Measurements from ENCODE around the gene CDKAL1.

DNA sequence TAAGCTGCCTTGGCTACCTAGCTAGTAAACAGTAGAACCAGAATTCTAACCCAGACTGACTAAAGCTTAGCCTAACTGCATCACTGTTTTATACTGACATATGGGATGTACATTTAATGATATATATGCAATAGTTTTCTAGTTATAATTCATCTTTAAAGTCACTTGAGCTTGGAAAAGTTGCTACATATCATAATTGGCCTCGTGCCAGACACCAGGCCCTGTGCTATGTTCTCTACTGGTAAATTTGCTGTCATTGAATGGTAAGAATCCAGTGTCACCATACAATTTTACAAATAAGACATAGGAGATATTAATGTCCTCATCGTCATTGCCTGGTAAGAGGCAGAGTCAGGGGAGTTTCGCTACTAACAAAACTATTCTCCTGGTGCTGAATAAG lies 396.8 kb downstream of the CDKAL1 start:
- TF ChIP-seq, protein P1, sequence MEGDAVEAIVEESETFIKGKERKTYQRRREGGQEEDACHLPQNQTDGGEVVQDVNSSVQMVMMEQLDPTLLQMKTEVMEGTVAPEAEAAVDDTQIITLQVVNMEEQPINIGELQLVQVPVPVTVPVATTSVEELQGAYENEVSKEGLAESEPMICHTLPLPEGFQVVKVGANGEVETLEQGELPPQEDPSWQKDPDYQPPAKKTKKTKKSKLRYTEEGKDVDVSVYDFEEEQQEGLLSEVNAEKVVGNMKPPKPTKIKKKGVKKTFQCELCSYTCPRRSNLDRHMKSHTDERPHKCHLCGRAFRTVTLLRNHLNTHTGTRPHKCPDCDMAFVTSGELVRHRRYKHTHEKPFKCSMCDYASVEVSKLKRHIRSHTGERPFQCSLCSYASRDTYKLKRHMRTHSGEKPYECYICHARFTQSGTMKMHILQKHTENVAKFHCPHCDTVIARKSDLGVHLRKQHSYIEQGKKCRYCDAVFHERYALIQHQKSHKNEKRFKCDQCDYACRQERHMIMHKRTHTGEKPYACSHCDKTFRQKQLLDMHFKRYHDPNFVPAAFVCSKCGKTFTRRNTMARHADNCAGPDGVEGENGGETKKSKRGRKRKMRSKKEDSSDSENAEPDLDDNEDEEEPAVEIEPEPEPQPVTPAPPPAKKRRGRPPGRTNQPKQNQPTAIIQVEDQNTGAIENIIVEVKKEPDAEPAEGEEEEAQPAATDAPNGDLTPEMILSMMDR (conservative IDR thresholded peaks at IDR 0.05) = no peak
- no peak for TF ChIP-seq EZH2 (IDR thresholded peaks at IDR 0.05; ENCODE audit: low read depth)
